Stimulated activated CD4-positive, alpha-beta T cell treated with anti-CD3 and anti-CD28 coated beads, Interleukin-1b, Interleukin-23, amount 100 ng/mL, for 4 hours (primary cell): Measurements from ENCODE around the gene METTL23.
A peak's percentile ranks its signal among the peaks of the same experiment; 100 is the strongest.

ENCODE experiments used
- DNase-seq, 2 donors: peaks; one replicate each; pipeline ENCODE4 v3.0.0-alpha.2; 2020; ENCODE audit warnings: low read depth in 2 of 2

METTL23 gene, protein sequence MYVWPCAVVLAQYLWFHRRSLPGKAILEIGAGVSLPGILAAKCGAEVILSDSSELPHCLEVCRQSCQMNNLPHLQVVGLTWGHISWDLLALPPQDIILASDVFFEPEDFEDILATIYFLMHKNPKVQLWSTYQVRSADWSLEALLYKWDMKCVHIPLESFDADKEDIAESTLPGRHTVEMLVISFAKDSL

DNA sequence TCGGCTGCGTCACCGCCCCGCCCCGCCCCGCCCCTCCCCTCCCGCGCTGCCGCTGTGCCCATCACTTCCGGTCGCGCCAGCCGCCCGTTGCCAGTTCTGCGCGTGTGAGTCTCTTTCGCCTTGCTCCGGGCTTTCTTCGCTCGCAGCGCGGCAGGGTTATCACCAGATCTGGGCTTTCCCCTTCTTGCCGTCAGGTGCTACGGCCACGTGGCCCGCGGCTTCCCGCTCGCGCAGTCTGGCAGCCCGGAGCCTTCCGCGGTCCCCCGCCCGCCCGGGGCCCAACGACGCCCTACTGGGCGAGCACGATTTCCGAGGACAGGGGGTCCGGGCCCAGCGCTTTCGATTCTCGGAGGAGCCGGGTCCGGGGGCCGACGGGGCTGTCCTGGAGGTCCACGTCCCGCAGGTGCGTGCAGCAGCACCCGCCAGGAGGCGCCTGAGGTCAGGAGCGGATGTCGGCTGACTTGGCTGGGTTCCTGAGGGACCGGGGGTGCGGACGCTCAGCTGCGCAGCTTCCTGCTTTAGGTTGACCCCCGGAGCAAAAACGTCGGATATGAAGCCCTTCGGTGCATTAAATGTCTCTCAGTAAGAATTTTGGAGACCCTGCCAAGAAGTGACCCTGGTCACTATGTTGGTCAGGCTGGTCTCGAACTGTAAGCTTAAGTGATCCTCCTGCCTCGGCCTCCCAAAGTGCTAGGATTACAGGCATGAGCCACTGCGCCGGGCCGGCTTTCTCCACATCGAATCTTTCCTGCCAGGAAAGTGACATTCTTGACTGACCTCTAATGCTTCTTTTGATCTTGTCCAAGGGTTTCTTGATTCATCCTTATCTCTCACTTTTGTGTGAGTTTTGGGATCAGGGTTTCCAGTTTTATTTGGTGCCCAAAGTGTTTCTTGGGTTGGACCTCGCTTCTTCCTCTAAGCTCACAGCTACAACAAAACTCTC lies at the start of gene METTL23:
METTL23 (plus strand) TSS at position 64 of the 943 bp plus-strand sequence. CDS start 2,872 bp downstream, outside the sequence.
- peak; percentile 64 to 72 for DNase-seq

DNA sequence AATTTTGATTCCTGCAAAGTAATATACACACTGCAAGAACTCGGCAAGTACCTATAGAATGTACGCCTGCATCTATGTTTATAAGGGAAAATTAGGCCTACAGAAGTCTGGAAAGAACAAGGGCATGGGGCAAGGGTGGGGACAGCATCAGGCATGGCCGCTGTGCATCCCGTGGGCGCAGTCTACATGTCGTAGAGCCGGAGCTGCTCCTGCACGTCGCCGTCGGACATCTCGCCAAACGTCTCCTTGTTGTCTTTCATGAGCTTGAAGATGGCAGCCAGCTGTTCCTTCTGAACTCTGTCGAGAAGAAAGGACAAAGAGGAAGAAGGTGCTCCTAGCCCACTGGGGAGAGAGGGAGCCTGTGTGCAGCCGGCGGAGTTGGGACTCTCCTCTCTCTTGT lies 49.2 kb upstream of the METTL23 start:
- DNase-seq = no peak

DNA sequence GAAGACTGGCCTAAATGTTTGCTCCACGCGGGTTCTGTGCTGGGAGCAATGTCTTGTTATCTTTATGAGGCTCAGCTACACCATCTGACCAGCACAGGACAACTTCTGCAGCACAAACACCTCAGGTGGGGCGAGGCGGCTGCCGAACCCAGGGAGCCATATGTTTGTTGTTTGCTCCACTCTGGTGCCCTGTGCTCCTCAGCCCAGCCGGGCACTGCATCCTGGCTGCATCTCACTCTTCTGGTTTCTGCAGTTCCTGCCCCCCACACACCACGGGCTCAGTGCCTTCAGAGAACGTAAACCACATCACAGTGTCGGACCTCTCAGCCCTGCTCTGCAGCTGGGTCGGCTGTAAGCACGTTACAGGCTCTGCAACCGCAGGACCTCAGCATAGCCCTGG lies 48.3 kb upstream of the METTL23 start:
- DNase-seq = no peak

DNA sequence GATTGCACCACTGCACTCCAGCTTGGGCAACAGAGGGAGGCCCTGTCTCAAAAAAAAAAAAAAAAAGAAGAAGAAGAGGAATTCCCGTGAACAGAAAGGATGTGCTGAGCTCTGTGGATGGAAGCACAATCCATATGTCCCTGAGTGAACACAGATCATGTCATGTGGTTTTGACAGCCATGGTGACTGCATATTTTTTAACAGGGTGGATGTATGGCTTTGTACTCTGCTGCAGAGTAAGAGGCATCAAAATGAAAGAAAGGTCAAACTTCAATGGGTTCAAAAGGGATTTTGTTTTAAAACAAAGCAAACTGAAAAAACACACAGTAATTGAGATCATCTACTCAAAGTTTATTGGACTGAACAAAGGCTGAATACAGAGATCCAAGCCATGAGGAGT lies 47.4 kb upstream of the METTL23 start:
- DNase-seq = no peak

DNA sequence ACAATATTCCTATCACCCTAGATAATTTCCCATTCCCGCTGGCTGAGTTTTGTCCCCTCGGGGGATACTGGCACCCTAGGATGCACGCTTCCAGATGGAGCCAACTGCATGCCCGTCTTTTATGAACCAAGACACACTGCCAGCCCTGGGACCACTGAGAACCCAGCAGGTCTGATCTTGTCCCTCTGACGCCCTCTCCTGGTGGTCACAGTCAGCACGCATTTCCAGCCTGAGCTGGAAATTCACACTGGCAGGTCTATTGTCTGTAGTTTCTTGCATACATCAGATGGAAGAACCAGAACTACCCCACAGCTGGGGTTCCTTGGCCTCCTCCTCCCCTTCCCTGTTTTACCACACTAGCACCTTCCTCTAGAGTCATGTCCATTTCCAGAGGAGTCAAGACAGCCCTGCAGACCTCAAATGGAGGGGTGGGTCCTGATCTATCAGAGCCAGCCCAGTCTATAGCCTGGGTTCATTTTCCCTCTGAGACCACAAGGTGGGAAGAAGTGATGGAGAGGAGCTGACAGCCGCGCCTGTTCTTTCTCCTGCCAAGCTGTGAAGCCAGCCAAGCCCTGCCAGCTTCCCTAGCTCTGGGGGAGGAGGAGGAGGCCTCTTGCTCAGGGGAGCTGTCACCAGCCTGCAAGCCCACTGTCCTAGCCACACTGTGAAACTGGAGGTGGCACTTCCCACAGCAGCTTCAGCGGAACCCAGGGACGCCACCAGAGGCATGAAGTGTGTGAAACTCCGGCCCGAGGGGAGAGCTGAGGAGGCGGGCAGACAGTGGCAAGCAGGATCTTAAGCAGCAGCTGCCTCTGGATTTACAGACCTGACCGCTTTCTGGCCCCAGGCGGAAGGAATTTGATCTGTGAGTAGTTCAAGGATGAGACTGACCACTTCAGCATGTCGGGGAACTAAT lies 45.2 kb upstream of the METTL23 start:
- peak; percentile 44 to 51 for DNase-seq

DNA sequence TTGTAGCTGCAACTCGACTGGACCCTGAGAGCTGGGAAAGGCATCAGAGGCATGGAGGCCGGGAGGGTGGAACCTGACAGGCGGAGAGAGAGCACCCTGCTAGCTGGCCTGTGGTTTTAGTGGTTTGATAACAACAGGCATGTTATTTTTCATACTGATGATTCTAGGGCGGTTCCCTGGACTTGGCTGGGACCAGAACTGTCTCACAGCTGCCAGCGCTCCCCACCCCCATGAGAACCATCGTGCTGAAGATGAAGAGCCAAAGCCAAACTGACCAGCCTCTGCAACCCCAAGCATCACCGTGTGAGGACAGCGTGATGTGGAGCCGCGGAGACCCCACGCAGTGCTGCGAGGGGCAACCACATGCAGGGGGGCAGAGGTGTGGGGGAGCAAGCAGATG lies 44.3 kb upstream of the METTL23 start:
- DNase-seq = no peak

DNA sequence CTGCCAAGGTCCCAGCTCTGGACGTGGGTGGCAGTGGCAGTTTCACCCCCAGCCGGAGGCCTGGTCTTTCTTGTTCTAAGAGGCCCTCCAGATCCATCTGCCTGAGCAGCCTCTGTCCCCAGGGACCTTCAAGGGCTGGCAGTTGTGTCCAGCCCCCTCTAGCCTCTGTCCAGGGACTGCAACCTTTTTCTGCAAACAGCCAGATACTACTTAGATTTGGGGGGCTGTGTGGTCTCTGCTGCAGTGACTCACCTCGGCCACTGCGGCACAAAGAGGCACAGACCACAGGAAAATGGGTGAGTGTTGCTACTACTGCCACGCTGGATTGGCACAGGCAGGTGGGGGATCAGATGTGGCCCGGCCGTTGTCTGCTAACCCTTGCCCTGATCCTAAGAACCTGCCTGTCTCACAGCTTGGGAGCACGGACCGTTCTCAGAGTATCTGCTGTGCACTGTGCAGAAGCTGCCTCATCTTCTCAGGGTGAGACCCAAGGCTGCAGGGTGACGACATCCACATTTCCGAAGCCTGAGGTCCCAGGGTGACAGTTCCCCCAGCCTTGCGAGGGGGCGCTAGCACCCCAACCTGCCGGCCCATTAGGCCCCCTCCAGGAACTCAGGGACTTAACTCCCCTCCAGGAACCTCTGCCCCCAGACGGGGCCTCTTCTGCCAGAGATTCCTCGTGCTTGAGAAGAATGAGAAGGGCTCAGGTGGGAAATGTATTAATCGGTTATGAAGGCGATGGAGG lies 43.5 kb upstream of the METTL23 start:
- no peak for DNase-seq

DNA sequence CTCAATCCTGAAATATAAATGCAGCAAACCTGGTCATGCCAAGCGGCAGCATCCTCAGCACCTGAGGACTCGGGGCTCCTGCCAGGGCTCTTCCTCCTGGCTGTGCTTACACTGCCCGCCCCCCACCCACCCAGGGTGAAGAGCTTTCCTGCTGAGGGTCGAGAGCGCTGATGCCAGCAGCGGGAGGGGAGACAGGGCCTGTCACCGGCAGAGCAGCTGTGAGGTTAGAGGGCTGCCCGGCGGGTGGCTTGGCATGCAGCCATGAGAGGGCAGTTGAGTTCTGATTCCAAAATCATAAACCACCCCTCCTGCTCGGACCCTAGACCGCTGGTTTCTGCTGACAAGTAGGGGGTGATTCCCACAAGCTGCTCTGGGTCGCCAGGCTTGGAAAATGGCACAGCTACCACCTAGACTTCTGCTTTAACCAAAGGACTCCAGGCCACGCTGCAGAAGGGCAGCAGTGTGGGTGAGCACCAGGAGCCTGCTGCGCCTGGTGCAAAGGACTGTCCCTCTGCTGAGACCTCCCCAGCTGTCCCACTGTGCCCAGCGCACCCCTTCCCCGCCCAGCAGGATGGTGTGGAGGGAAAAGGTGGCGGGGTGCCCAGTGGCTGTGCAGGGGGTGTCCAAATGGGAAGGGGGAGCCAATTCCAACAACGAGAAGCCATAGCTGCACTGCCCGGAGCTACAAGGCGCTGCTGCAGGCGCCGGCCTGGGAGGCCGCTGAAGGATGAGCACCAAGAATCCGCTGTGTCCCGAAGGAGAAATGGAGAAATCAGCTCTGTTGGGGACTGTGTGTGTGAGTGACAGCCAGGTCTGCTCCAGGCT lies 42.5 kb upstream of the METTL23 start:
- DNase-seq = no peak

DNA sequence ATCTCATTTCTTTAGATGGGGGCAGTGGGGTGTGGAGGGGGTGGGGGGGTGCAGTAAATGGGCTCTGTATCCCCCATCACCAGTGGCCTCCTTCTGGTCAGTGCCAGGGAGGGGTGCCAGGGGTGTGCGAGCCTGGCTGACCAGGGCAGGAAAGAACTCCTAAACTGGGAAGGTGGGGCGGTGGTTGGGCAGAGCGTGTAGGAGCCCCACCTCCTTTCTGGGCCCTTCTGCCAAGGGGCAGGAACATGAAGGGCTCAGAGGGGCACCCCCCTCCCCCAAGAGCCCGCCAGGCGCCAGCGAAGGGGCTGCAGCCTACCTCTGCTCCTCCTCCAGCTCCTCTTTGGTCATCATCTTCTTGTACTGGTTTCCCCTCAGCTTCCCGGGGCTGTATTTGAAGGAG lies 41.9 kb upstream of the METTL23 start:
- DNase-seq = no peak

DNA sequence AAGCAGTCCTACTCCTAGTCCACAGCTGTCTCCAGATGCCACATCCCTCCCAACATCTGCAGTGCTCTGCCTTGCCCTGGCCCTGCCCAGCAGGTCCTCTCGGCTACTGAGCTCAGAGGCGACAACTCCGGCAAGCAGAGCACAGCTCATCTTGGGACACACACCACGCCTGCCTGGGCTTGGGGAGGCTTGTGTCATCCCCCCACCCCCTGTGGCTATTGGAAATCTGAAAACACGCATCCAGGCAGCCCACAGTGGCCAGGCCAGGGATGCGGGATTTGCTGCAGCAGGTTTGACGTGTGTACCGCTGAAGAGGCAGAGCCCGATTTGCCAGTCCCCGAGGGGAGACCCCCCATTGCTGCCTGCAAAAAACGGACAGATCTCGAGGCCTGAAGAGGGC lies 41.3 kb upstream of the METTL23 start:
- no peak for DNase-seq

DNA sequence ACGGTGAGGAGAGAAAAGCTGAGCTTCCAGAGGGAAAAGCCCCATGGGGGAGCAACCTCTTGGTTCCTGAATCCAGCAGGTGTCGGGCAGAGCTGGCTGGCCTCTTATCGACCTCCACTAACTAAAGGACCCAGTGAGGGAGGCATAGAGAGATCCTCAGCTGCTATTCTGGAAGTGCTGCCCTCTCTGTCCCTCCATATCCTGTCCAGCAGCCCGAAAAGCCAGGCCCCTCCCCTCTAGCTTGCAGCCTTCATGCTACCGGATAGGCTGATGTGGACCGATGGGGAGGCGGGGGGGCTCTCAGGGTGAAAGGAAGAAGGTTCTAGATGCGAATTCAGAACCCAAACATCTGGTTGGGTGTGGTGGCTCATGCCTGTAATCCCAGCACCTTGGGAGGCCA lies 40.8 kb upstream of the METTL23 start:
- no peak for DNase-seq

DNA sequence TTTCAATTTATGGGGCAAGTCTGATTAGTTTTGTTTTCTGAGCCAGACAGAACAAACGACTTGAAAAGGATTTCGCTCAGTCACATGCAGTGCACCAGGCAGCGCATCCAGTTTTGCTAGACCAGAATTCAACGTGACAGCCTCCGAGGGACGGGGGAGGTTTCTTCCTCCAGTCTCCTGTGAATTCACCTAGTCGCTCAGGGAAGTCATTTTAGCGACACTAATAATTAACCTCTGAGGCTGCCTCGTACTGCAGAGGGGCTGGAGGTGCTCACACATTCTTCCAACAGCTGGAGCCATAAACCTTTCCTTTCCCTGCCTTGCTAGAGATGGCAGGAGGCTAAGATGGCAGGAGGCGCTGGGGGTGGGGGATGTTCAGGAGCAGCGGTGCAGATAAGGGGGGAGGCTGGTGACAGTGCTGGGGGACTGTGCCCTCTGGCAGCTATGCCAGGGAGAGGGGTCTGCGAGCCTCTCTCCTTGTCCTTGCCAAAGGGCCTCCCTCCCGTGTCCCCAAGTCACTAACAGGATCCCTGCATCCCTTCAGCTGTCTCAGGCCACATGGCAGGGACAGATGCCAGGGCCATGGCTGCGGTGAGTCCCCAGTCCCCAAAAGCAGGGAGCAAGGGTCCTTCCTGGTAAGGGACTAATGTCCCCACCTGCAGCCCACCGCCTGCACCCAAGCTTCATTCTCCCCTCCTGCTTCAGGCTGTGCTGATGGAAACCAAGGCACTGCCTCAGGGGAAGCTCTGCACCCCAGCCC lies 39.9 kb upstream of the METTL23 start:
- DNase-seq = no peak

DNA sequence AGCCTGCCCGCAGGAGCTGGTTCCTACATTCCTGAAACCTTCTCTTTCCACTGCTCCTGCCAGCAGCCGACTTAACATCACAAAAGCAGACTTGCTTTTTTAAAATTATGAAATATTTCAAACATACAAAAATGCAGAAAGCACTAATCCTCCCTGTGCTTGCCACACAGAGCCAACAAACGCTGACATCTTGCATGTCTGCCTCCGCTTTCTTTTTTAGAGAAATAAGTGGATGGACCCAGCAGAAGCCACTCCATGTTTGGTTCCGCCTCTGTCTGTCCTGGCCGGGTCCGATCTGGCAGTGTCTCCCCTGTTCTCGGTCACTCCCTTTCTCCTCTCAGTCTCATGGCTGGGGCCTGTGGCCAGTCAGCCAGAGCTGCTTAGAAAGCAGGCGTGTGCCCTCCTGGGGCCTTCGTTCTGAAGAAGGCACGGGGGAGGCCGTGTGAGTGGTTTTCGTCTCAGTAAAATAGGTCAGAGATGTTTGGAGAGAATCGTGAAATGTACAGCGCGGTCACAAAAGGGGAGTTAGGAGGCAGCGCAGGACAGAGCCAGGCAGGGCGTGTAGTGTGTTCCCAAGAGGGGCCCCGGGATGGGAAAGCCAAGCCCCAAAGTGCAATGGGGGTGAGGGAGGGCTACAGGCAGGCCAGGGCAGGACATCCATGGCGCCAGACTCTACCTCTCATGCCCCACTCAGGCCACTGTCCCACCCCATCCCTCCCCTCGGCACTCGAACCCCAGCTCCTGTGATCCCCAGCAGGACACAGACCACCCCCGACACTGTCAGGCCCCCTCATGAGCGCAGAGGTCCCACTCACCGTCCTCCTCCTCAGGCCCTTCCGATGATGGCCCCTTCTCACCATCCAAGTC lies 39.1 kb upstream of the METTL23 start:
- no peak for DNase-seq

DNA sequence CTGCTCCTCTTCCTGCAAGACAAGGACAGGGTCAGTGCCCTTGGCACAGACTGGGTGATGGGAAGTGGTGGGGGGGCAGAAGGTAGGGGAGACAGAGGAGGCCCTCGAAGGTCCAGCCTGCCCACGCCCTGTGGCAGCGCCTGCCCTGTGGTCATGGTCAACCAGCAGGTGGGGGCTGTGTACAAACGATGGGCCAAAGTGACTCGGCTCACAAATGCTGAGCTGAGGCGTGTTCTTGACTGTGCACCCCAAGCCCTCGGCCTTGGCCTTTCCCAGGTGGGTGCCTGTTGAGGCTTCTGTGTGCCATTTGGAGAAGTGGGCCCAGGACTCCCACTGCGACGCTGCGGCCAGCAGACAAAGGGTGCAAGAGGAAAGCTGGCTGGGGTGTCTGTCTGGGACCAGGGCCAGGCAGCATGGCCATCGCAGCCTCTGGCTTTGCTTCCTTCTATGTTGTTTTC lies 38.4 kb upstream of the METTL23 start:
- DNase-seq = no peak

DNA sequence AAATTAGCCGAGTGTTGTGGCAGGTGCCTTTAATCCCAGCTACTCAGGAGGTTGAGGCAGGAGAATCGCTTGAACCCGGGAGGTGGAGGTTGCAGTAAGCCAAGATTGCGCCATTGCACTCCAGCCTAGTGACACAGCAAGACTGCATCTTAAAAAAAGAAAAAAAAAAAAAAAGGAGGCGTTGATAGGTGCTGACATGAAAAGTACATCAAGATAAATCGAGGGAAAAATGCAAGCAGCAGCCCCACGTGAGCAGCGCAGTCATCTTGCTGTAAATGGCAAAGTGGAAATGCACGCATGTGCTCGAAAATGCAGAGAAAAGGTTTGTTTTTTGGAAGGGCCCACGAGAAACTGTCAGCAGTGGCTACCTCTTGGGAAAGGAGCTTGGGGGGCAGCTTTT lies 36.8 kb upstream of the METTL23 start:
- DNase-seq = no peak

DNA sequence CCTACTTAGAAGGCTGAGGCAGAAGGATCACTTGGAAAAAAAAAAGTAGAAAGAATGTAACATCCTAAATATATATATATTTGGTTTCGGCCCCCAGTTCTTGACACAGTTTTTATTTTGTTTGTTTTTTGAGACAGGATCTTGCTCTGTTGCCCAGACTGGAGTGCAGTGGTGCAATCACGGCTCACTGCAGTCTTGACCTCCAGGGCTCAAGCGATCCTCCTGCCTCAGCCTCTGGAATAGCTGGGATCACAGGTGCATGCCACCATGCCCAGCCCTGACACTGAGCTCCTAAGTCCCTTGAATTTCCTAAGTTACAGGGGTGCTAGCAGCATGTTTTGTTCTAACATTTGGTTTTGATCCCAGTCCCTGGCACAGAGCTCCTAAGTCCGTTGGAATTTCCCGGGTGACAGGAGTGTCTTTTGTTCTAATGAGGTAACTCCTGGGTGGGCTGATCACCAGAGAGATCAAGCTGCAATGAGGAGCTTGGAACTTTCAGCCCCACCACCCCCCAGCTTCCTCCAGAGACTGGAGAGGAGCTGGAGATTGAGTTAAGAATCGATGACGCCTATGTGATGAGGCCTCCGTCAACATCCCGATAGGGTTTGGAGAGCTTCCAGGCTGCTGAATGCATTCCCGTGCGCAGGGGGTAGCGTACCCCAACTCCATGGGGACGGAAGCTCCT lies 35.9 kb upstream of the METTL23 start:
- no peak for DNase-seq

DNA sequence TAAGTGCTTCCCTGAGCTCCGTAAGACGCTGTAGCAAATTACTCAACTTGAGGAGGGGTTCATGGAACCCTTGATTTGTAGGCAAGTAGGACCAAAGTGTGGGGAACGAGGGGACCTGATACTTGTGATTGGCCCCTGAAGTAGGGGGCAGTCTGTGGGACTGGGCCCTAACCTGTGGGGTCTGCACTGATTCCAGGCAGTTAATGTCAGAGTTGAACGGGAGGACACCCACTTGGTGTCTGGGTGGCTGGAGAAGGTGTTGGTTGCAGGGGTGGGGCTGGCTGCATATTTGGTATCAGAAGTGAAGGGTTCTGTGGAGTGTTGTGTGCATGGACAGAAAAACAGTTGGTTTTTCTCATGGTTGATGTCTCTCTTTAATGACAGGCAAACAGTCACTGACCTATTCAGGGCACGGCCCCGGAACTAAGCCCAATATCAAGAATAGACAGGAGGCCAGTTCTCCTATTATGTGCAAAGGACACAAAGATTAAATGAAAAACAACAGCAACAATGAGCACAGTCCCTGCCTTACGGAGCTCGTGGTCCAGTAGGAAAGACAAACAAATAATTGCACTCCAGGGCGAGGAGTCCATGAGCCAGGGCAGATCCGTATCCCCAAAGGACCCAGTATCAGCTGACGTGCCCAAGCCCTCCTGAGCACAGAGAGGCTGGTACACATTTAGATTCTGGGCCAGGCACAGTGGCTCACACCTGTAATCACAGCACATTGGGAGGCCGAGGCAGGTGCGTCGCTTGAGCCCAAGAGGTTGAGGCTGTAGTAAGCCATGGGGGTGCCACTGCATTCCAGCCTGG lies 35.1 kb upstream of the METTL23 start:
- no peak for DNase-seq
